ENCODE measurements around the gene NRP2. TPM values are rescaled to one million over a fixed set of nuclear protein-coding genes. Genes with fewer than 3 reads are reported as not detected.

The NRP2 gene
- total RNA-seq, 1 donor from 2014 or later: 76.7 TPM

DNA sequence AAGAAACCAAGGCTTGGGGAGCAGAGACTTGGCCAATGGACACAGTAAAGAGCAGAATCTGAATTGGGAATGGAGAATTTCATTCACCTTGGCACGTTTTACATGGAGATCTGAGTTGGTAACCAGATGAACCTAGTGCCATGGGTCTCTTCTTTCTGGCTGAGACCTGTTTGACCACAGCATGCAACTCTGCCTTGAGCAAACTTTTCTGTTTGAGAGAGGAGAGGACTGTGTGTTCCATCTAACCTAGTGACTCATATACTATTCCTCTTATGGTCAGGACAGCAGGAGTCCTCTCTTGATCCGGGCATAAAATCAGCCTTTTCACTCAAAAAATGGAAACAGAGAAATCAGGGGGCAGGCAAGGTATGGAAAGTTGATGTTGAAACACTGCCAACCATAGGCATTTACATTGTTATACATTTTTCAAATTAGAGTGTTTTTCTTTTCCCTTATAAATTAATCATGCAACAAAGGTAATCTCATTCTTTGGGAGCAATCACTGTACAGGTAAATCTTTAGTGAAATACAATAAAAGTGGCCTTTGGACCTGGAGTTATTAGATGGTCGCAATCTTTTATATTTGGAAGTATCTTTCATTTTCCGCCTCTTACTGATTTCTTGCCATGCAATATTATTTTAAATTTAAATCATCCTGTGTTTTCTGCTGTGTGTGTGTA, 86.7 kb downstream of the NRP2 start:
- peaks cover 18% of the 10 kb centered on the region for H3K36me3 ChIP-seq (ENCODE audit: insufficient read depth, low read length)
- Mint-ChIP-seq H3K4me1 (ENCODE audit: low read depth, unreplicated experiment) (peaks cover 29% of the 10 kb centered on the region), H3K27ac (ENCODE audit: unreplicated experiment) (peak overlapping the region; percentile 47)

DNA sequence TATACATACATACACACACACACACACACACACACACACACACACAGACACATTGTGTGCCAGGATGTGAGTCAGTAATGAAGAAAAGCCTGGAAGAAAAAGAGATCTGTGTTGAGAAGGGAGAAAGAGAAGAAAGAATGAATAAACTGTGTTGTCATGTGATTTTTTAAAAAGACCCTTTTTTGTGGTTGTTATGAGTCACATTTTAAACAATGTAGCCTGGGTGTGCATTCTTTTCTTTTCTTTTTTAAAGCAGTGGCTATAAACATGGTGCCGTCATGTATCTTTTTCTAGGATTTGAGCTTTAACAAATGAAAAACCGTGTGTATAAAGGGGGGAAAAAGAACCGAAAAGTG, 87.2 kb downstream of the NRP2 start:
- peak overlapping the region; percentile 55 for H3K9ac ChIP-seq (ENCODE audit: low read length)
- H3K4me3 Mint-ChIP-seq (ENCODE audit: unreplicated experiment): peak overlapping the region; percentile 41
- H3K27ac Mint-ChIP-seq (ENCODE audit: unreplicated experiment): peak overlapping the region; percentile 68
- H3K9me3 Mint-ChIP-seq (ENCODE audit: unreplicated experiment): peaks cover 8% of the 10 kb centered on the region
- peak overlapping the region; percentile 72 for H3K4me2 ChIP-seq (ENCODE audit: low read length)
- peaks cover 28% of the 10 kb centered on the region for H3K4me1 ChIP-seq (ENCODE audit: insufficient read depth, low read length)
- H2AFZ ChIP-seq (ENCODE audit: low read depth, low read length): no peak overlapping the region
- no peaks in the 10 kb centered on the region for H3K9me3 ChIP-seq (ENCODE audit: insufficient read depth, low read depth, low read length)
- DNase-seq (ENCODE audit: low read depth): peak; percentile 95
- H3K79me2 ChIP-seq (ENCODE audit: insufficient read depth, low read length): no peaks in the 10 kb centered on the region
- H3K27ac ChIP-seq (ENCODE audit: low read depth, low read length): peak overlapping the region; percentile 80
- FAIRE-seq: peak; percentile 88
- H3K4me3 ChIP-seq (ENCODE audit: insufficient read depth, low read depth, low read length): no peak overlapping the region
- H3K36me3 Mint-ChIP-seq (ENCODE audit: low read depth, unreplicated experiment): peaks cover 10% of the 10 kb centered on the region
- H4K20me1 ChIP-seq (ENCODE audit: insufficient read depth, low read length): no peaks in the 10 kb centered on the region
- H3K36me3 ChIP-seq (ENCODE audit: insufficient read depth, low read length): peaks cover 18% of the 10 kb centered on the region
- H3K27me3 ChIP-seq (ENCODE audit: insufficient read depth, low read length): no peaks in the 10 kb centered on the region
- H3K4me1 Mint-ChIP-seq (ENCODE audit: low read depth, unreplicated experiment): peaks cover 27% of the 10 kb centered on the region
- TF ChIP-seq, protein P1, sequence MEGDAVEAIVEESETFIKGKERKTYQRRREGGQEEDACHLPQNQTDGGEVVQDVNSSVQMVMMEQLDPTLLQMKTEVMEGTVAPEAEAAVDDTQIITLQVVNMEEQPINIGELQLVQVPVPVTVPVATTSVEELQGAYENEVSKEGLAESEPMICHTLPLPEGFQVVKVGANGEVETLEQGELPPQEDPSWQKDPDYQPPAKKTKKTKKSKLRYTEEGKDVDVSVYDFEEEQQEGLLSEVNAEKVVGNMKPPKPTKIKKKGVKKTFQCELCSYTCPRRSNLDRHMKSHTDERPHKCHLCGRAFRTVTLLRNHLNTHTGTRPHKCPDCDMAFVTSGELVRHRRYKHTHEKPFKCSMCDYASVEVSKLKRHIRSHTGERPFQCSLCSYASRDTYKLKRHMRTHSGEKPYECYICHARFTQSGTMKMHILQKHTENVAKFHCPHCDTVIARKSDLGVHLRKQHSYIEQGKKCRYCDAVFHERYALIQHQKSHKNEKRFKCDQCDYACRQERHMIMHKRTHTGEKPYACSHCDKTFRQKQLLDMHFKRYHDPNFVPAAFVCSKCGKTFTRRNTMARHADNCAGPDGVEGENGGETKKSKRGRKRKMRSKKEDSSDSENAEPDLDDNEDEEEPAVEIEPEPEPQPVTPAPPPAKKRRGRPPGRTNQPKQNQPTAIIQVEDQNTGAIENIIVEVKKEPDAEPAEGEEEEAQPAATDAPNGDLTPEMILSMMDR (IDR thresholded peaks at IDR 0.05; ENCODE audit: insufficient read depth, low read depth, low read length): no peak
- H3K27me3 Mint-ChIP-seq (ENCODE audit: low read depth, unreplicated experiment): peaks cover 4% of the 10 kb centered on the region

More for the DNA sequence above, 86.7 kb downstream of the NRP2 start:
- DNase-seq (ENCODE audit: low read depth) (peak; percentile 60), FAIRE-seq (peak; percentile 55)
- no peak overlapping the region for H3K4me3 ChIP-seq (ENCODE audit: insufficient read depth, low read depth, low read length)
- no peaks in the 10 kb centered on the region for H3K79me2 ChIP-seq (ENCODE audit: insufficient read depth, low read length)
- H3K9ac ChIP-seq (ENCODE audit: low read length): peak overlapping the region; percentile 28
- H3K9me3 Mint-ChIP-seq (ENCODE audit: unreplicated experiment): peaks cover 8% of the 10 kb centered on the region
- H3K9me3 ChIP-seq (ENCODE audit: insufficient read depth, low read depth, low read length): no peaks in the 10 kb centered on the region
- H3K4me1 ChIP-seq (ENCODE audit: insufficient read depth, low read length): peaks cover 33% of the 10 kb centered on the region
- peak overlapping the region; percentile 72 for H3K4me2 ChIP-seq (ENCODE audit: low read length)
- peaks cover 10% of the 10 kb centered on the region for H3K36me3 Mint-ChIP-seq (ENCODE audit: low read depth, unreplicated experiment)
- H3K4me3 Mint-ChIP-seq (ENCODE audit: unreplicated experiment): no peak overlapping the region
- no peak for TF ChIP-seq EZH2 (IDR thresholded peaks at IDR 0.05; ENCODE audit: insufficient read depth, low read length)
- TF ChIP-seq, protein P1 (IDR thresholded peaks at IDR 0.05; ENCODE audit: insufficient read depth, low read depth, low read length): no peak
- H3K27ac ChIP-seq (ENCODE audit: low read depth, low read length): peak overlapping the region; percentile 80
- no peak overlapping the region for H2AFZ ChIP-seq (ENCODE audit: low read depth, low read length)
- H3K27me3 Mint-ChIP-seq (ENCODE audit: low read depth, unreplicated experiment): peaks cover 4% of the 10 kb centered on the region
- no peaks in the 10 kb centered on the region for H3K27me3 ChIP-seq (ENCODE audit: insufficient read depth, low read length)
- no peaks in the 10 kb centered on the region for H4K20me1 ChIP-seq (ENCODE audit: insufficient read depth, low read length)

- Mint-ChIP-seq H3K27ac (ENCODE audit: unreplicated experiment) (no peak overlapping the region), H3K4me3 (ENCODE audit: unreplicated experiment) (no peak overlapping the region), H3K9me3 (ENCODE audit: unreplicated experiment) (peaks cover 8% of the 10 kb centered on the region), H3K4me1 (ENCODE audit: low read depth, unreplicated experiment) (peaks cover 27% of the 10 kb centered on the region), H3K36me3 (ENCODE audit: low read depth, unreplicated experiment) (peaks cover 10% of the 10 kb centered on the region), H3K27me3 (ENCODE audit: low read depth, unreplicated experiment) (peaks cover 4% of the 10 kb centered on the region)
- Histone ChIP-seq H3K9ac (ENCODE audit: low read length) (peak overlapping the region; percentile 55), H3K4me2 (ENCODE audit: low read length) (peak overlapping the region; percentile 72), H3K4me1 (ENCODE audit: insufficient read depth, low read length) (peaks cover 28% of the 10 kb centered on the region), H3K9me3 (ENCODE audit: insufficient read depth, low read depth, low read length) (no peaks in the 10 kb centered on the region), H3K36me3 (ENCODE audit: insufficient read depth, low read length) (peaks cover 17% of the 10 kb centered on the region), H4K20me1 (ENCODE audit: insufficient read depth, low read length) (no peaks in the 10 kb centered on the region), H3K4me3 (ENCODE audit: insufficient read depth, low read depth, low read length) (no peak overlapping the region), H3K79me2 (ENCODE audit: insufficient read depth, low read length) (no peaks in the 10 kb centered on the region), H3K27me3 (ENCODE audit: insufficient read depth, low read length) (no peaks in the 10 kb centered on the region), H3K27ac (ENCODE audit: low read depth, low read length) (peak overlapping the region; percentile 80), H2AFZ (ENCODE audit: low read depth, low read length) (no peak overlapping the region)
- no peak for TF ChIP-seq EZH2 (IDR thresholded peaks at IDR 0.05; ENCODE audit: insufficient read depth, low read length)
- TF ChIP-seq, protein P1 (IDR thresholded peaks at IDR 0.05; ENCODE audit: insufficient read depth, low read depth, low read length): no peak
- FAIRE-seq (no peak), DNase-seq (ENCODE audit: low read depth) (peak; percentile 27)
Observed at GRCh38 chr2:205769879-205770278, 87.6 kb downstream of the NRP2 start.

Data from astrocyte (in vitro differentiated cells and primary cell).